Measurements from ENCODE around the gene HAPLN2.
"Not testable (repeated sequence)": the region's sequence is repeated elsewhere in the genome, so short reads cannot be mapped to it uniquely, and the experiment has no call there.

Gene HAPLN2

DNA sequence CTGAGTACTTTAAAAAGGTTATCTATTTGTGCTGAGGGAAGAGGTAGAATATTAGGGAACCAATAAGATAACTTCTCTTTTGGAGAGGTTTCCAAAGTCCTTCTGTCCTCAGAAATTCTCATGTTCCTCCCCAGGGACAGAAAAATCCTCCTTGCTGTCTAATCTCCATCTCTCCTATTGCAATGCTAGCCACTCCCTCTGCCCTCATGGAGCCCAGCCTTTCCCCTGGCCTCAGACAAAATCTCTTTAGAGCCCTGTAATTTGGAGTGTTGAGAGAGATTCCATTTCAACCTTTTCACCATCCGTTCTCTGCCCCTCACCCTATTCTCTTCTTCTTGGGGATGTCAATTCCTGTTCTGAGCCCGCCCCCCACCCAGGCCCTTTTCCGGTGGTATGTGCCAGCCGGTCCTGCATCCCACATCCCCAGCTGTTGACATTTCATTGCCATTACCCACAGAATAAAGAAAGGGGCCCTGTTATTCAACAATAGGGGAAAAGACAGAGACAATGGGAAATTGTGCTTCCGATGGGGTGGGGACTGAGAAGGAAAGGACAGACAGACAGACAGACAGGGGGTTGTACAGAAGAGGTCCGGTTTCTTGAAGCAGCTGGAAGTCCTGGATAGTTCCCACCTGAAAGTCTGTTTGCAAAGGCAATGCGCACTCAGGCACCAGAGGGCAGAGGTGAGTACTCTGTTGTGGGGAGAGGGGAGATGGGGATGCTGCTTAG is at the start of gene HAPLN2:
Gene HAPLN2, plus strand, starts transcription at position 563 of the 729 bp plus-strand sequence. CDS start 4,076 bp downstream, outside the sequence.
- DNase-seq (ENCODE audit: low spot score), result no peak

DNA sequence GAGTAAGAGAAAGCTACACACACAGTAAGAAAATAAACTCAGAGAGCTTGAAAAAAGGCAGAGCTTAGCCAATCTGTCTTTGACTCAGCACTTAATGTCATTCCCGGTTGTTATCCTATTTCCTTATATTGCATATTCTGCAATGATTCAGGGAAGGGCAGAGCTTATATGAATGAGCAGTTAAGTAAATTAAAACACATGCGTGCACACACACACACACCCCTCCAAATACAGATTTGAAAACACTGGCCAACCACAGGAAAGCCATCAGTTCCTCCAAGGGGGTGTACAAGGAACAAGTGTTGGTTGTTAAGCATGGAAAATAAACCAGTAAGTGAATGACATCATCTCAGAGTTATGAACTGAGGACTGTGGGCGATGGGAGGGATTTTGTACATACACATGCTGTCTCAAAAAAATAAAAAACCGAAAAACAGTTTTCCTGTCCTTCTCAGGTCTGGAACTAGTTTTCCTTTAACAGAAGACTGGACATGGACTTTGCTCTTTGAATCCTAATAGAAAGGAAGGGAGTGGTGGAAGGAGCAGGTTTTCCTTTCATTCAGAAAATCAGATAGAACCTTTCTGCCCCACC is 47.9 kb upstream of the HAPLN2 start:
- no peak for DNase-seq (ENCODE audit: low spot score)

DNA sequence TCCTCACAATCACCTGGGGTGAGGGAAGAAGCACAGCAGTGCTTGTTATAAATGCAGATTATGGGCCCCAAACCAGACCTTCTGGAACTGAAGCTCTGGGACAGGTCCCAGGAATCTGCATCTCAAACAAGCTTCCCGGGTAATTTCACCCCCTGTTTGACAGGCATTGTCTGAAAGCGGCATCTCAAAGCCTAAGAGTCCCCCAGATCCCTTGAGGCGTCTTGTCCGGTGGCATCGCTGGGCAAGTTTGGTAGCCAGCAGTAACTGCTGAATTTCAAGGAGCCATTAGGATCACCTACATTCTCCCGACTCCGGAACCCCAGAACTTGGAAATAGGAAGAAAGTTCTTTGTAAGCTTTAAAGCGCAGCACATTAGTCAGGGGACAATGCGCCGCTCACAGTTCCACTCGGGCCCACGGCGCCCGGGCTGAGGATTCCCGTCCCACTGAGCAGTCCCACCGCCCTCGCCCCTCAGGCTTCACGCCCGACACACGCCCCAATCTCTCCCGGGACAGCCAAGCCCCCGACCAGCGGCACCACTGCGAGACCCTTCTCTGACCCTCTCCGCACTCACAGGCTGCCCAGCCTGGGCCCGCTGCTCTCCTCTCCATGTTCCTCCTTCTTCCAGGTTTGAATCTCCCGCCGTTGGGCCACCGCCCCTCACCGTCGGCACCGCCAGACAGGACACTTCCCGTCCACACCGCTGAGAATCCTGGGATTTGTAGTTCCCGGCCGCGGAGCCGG is 47.1 kb upstream of the HAPLN2 start, which contains the start of gene IQGAP3:
Gene IQGAP3, minus strand, starts transcription at position 647 of the 744 bp plus-strand sequence. Its CDS starts 36 bp downstream, at position 611.
- peak; percentile 90 for DNase-seq (ENCODE audit: low spot score)

DNA sequence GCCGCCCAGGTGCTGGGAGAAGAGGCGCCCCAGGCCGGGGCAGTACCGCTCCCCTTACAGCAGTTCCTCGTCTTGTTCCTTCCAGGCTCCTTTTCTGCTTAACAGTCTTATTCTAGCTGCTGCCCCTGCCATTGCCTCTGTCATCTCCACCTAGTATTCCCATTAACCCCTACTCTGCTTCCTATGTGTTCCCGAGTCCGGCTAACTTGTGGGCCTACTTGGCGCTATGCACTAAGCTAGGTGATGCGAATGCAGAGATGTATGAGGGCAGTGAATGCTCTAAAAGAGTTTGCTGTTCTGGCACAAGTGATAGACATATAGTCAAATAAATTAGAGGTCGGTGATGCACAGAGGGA is 46.6 kb upstream of the HAPLN2 start:
- no peak for DNase-seq (ENCODE audit: low spot score)

DNA sequence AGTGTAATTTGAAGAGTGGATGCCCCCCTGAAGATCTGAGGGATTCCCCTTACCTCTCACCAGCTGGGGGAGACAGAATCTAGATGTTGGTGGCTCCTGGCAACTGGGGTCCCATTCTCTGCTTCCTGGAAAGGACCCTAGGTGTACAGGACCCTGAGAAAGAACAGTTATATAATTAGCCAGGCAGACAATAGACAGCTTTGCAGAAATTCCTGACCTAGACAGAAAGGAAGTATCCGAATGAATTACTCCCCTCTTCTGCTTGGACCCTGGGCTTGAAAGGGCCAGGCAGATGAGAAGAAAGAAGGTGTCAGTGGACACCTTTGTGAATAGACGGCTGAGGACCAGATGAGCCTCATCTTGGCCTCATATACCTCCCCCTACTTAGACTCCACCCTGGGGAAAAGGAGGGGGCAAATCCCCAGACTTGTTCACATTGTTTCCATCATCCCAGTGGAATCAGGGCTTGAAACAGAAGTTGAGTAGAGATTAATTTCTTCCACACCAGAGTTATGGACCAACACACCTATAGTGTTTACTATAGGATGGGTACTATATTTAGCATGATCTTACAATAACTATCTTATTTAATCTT is 45.1 kb upstream of the HAPLN2 start:
- DNase-seq (ENCODE audit: low spot score), result no peak

DNA sequence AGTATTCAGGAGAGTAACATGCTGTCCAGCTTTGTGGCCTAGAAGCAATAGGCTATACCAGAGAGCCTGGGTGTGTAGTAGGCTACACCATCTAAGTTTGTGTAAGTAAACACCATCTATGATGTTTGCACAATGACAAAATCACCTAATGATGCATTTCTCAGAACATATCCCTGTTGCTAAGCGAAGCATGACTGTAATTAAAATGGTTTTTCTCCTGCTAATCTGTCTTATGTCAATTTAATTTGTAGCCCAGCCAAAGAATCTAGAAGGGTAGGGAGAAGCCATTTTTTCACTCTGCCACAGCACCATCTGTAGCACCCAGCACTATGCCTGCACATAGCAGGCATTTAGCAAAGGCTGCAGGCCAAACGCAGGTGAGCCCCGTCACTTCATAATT is 41.7 kb upstream of the HAPLN2 start:
- DNase-seq (ENCODE audit: low spot score), result no peak

DNA sequence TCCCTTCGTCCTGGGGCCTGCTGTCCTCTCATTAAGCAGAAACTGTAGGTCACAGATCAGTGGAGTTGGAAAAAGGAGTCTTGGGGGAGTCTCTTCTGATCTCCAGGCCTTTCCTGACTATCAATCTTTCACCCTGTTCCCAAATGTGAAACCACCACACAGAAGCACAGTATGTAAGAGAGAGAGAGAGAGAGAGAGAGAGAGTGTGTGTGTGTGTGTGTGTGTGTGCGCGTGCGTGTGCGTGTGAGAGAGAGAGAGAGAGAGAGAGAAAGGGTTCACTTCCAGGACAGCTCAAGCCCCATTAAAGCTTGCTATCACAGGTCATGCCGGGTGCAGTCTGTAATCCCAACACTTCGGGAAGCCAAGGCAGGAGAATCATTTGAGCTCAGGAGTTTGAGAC is 41.2 kb upstream of the HAPLN2 start:
- DNase-seq (ENCODE audit: low spot score), result no peak

DNA sequence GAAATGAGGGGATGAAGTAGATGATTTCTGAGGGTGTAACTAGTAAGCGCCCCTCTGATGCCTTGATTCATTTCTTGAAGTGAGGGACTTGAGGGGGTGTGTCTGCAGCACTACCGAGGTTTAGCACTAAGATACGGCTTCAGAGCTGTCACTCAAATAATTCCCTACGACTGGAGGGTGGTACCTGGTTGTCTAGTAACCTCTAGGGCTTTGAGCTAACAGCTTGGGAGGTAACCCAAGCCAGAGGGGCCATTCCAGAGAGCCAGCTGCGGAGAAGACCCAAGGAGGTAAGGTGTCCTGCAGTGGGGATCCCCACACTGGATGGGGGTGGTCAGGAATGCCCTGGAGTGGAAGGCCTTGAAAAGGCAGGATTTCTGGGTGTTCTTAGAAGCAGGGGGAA is 39.7 kb upstream of the HAPLN2 start, which contains the start of gene TTC24:
Gene TTC24, plus strand, starts transcription at position 252 of the 400 bp plus-strand sequence. CDS start 1,642 bp downstream, outside the sequence.
- DNase-seq (ENCODE audit: low spot score), result no peak

DNA sequence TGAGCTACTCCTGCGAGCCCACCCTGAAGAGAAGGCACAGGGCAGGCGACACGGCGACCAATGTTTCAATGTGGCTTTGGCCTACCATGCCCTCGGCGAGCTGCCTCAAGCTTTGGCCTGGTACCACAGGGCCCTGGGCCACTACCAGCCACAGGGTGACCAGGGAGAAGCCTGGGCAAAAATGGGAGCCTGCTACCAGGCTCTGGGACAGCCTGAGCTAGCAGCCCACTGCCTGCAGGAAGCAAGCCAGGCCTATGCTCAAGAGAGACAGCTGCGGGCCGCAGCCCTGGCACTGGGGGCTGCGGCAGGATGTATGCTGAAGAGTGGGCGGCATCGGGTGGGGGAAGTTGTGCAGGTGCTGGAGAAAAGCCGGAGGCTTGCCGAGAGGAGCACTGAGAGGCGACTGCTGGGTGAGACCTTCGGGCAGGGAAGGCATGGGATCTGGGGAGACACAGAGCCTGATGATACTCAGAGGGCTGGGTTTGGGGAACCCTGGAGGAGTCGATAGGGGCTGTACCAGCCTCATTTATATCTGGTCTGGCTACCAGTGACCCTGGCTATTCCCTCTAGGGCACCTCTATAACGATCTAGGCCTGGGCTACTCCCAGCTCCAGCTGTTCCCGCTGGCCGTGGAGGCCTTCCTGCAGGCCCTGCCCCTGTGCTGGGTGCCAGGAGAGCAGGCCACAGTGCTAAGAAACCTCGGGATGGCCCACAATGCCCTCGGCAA is 37.4 kb upstream of the HAPLN2 start:
- DNase-seq (ENCODE audit: low spot score), result peak; percentile 64

DNA sequence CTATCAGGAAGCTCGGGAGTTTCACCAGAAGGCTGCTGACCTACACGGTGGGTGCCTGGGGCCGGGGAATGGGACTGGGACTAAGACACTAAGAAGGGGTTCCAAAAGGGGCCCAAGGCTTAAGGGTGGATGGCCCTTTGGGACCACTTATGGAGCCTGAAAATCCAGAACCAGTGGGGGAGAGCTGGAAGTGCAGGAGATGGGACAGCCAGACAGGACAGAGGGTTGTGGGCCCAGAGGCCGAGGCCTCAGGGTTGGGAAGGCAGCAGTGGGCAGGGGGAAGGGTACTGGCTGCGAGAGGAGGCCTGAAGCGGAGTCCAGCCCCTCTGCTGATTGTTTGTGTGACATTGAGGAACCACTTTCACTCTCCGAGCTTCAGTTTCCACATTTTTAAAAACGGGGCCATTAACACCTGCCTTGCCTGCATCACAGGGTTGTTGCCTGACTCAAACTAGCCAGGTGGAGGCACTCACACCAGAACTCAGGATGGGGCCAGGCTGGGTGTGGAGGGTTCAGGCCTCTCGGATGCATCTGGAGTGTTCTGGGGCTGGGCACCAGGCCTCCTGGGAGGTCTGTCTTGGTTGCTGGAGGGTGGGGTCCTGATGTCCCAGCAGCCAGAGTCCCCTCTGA is 36.7 kb upstream of the HAPLN2 start:
- DNase-seq (ENCODE audit: low spot score), result peak; percentile 67

DNA sequence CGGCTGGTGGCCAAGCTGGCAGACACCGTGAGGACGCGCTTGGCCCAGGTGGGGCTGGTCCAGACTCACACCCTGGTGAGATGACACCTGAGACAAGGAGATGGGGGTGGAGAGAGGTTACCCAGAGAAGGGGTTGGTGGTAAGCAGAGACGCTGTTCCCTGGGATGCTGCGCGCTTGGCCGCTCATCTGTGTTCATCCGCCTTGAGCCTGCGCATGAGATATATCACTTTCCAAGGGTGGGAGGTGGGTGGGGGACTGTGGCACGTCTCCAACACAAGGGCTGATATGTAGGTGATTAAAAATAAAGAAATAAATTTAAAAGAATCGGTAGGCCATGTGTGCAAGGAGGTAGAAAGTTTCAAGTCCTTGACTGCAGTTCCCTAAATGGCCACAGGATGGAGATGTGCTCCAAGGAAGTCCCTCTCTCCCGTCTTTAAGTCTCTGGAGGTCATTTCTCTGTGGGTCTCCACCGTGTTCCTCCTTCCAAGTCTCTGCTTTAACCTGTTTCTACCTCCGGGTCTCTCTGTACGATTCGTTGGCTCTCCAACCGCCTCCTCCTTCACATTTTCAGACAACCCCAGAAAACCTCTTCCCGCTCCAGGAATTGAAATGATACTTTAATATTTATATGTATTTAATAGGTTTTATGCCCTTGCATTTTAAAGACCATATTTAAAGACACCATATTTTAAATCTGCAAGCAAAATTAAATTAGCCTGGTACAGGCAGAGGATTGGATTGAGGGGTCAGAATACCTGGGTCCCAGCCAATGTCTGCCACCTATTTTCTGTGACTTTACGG is 35.2 kb upstream of the HAPLN2 start:
- peak; percentile 79 for DNase-seq (ENCODE audit: low spot score)

DNA sequence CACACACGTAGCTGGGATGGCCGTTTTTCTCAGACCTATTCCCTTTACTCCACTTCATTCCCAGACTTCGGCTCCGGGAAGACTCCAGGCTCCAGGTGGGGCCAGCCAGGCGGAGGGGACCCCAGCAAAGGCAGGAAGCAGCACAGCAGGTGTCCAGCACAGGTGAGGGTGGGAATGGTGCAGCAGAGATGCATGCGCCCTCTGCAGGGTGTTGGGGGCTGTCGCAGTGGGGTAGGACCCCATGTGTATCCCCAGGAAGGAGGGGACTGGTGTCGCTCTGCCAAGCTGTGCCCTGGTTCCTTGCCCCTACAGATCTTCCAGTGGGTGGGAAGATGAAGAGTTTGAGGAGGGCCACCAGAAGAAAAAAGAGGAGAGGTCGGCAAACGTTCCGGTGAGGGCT is 34.4 kb upstream of the HAPLN2 start:
- peak; percentile 31 for DNase-seq (ENCODE audit: low spot score)

DNA sequence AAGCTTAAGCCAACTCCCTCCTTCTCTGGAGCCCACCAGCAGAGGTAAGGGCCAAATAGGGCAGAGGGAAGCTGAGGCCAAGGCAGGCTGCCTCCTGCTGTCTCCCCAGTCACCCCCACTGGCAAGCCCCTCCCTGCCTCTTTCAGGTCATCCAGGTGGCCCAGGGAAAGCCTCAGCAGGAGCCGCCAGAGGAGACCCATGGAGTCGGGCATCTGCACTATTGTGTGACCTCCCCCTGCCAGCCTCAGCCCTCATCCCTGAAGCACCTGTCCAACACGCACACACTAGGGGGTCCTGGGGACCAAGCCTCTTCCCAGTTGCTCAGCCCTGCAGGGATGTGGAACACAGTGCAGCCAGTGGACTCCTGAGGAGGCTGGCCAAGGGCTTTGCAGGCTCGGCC is 32.9 kb upstream of the HAPLN2 start:
- no peak for DNase-seq (ENCODE audit: low spot score)

DNA sequence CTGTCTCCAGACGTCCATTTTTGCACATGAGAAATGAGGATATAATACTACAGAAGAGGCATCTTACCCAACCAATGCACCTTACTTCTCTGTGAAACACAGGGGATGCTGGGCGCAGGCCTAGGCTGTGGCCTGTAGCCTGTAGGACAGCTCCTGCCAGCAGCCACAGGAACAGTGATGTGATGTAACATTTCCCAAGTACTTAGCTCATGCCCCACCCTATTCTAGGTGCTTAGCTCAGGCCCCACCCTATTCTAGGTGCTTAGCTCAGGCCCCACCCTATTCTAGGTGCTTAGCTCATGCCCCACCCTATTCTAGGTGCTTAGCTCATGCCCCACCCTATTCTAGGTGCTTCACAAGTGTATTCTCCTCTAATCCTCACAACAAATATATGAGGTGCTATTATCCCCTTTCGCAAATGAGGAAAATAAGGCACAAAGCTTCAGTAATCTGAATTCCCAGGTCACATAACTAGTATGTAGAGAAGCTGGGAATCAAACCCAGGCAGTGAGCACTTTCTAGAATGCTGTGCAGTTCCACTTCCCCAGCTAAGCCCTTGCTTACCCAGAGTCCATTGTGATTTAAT is 32.2 kb upstream of the HAPLN2 start:
- no peak for DNase-seq (ENCODE audit: low spot score)

DNA sequence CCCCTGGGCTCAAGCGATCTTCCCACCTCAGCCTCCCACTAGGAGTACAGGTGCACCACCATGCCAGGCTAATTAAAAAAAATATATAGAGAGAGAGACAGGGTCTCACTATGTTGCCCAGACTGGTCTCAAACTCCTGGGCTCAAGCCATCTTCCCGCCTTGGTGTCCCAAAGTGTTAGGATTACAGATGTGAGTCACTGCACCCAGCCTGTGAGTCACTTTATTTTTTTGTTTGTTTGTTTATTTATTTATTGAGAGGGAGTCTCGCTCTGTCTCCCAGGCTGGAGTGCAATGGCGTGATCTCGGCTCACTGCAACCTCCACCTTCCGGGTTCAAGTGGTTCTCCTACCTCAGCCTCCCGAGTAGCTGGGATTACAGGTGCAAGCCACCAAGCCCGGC is 31.3 kb upstream of the HAPLN2 start:
- DNase-seq (ENCODE audit: low spot score), result not testable (repeated sequence)

DNA sequence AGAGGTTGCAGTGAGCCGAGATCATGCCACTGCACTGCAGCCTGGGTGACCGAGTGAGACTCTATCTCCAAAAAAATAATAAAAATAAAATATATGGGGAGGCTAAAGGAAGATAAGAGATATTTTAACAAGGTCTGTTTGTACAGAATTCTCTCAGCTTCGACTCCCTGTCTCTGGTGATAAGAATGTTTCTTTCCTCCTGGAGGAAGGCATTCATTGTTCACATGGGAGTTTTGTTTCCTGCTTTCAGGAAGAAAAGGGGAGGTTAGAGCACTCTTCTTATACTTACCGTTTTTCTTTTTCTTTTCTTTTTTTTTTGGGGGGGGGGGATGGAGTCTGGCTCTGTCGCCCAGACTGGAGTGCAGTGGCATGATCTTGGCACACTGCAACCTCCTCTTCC is 29.7 kb upstream of the HAPLN2 start:
- no peak for DNase-seq (ENCODE audit: low spot score)

DNA sequence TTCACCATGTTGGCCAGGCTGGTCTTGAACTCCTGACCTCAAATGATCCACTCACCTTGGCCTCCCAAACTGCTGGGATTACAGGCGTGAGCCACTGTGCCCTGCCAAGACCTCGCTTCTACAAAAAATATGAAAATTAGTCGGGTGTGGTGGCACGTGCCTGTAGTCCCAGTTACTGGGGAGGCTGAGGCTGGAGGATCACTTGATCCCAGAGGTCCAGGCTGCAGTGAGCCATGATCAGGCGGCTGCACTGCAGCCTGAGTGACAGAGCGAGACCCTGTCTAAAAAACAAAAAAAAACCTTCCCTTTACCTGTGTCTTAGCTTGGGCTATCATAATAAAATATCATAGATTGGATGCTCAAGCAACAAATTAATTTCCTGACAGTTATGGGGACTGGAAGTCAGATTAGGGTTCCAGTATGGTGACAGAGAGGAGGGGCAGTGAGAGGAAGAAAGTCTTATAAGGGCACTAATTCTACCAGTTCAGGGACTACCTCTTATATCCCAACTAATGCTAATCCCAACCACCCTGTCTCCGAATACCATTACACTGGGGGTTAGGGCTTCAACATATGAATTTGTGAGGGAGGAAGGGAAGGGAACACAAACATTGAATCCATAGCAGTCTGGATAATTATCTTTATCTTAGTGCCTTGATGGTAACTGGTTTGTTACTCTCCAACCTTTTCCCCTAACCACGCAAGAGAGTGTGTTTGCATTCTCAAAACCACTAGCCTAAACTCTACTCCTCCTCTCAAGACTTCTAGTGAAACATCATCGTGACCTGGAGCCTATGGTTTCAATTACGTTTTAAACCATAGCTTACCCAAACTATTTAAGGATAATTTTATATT is 28.7 kb upstream of the HAPLN2 start:
- DNase-seq (ENCODE audit: low spot score), result no peak

DNA sequence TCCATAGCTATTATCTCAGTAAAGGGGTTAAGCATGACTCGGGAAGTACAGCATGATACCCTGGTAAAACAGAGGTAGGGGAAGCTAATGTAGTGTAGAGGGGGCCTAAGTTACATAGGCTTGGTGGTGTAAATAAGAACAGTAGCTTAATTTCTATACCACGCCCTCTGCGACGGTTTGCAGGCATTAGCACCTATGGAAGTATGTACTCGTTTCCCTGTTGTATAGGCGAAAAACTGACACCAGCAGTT is 28.1 kb upstream of the HAPLN2 start:
- no peak for DNase-seq (ENCODE audit: low spot score)

DNA sequence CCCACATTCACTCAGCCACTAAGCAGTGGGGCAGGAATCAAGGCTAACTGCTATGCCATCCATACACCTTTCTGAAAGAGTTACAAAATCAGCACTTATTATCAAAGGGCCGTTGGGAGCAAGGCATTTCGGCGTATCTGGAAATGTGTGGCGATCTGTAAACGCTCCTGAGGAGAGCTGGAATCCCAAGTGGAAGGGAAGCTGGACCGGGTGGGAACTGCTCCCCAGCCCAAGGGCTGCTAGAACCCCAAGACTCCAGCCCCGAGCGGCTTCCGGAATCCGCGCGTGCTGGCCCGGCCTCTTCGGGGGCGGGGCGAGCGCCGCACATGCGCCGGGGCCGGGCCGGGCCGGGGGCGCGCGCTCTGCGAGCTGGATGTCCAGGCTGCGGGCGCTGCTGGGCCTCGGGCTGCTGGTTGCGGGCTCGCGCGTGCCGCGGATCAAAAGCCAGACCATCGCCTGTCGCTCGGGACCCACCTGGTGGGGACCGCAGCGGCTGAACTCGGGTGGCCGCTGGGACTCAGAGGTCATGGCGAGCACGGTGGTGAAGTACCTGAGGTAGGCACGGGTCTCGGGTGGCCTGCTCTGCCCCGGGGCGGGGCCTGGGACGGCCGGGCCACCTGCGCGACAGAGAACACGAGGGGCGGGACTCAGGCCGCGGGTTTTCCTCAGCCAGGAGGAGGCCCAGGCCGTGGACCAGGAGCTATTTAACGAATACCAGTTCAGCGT is 27.6 kb upstream of the HAPLN2 start, which contains the start of gene NAXE:
Gene NAXE, plus strand, starts transcription at position 345 of the 726 bp plus-strand sequence. Its CDS starts 29 bp downstream, at position 374.
- DNase-seq (ENCODE audit: low spot score), result peak; percentile 90
